Stimulated activated CD4-positive, alpha-beta T cell treated with anti-CD3 and anti-CD28 coated beads, Interleukin-1b, Interleukin-23, amount 100 ng/mL, for 24 hours (primary cell): ENCODE data around the gene NTN4.
"Not testable (repeated sequence)": the region's sequence is repeated elsewhere in the genome, so short reads cannot be mapped to it uniquely, and the experiment has no call there.

Experiments
- DNase-seq, 4 experiments: peaks; one replicate each; pipeline ENCODE4 v3.0.0-alpha.2; 2020; ENCODE audit warnings: low read depth in 4 of 4, low spot score in 1 of 4

The NTN4 gene

GRCh38 chr12:95790033-95790916 lies at the start of gene NTN4:
TSS of gene NTN4 (minus strand) at chr12:95790764. CDS start at chr12:95790309, 455 bp downstream.
- no peak for DNase-seq

- no peak for DNase-seq
These were observed 47.6 kb upstream of the NTN4 start for GRCh38 chr12:95838125-95838524.

GRCh38 chr12:95837240-95838038 lies 46.9 kb upstream of the NTN4 start:
- DNase-seq: no peak

GRCh38 chr12:95836630-95837239 lies 46.2 kb upstream of the NTN4 start:
- DNase-seq: no peak

- no peak for DNase-seq
These were observed 45.6 kb upstream of the NTN4 start for GRCh38 chr12:95836185-95836609.

- DNase-seq: no peak
These were observed 44.0 kb upstream of the NTN4 start for GRCh38 chr12:95834572-95834971.

- DNase-seq: no peak
These were observed 39.9 kb upstream of the NTN4 start for GRCh38 chr12:95830335-95831089.

- no peak for DNase-seq
These were observed 38.8 kb upstream of the NTN4 start for GRCh38 chr12:95829395-95829794.

- DNase-seq: no peak
These were observed 29.6 kb upstream of the NTN4 start for GRCh38 chr12:95820096-95820703.

- no peak for DNase-seq
These were observed 25.2 kb upstream of the NTN4 start for GRCh38 chr12:95815632-95816212.

GRCh38 chr12:95812155-95812554 lies 21.6 kb upstream of the NTN4 start:
- not testable (repeated sequence) for DNase-seq

GRCh38 chr12:95810411-95810810 lies 19.8 kb upstream of the NTN4 start:
- no peak for DNase-seq

GRCh38 chr12:95809000-95809680 lies 18.6 kb upstream of the NTN4 start:
- DNase-seq: no peak

- no peak for DNase-seq
These were observed 17.6 kb upstream of the NTN4 start for GRCh38 chr12:95808146-95808545.

GRCh38 chr12:95805864-95806671 lies 15.5 kb upstream of the NTN4 start:
- no peak for DNase-seq

- no peak for DNase-seq
These were observed 13.7 kb upstream of the NTN4 start for GRCh38 chr12:95804291-95804690.

- no peak for DNase-seq
These were observed 13.3 kb upstream of the NTN4 start for GRCh38 chr12:95803817-95804216.

- no peak for DNase-seq
These were observed 12.1 kb upstream of the NTN4 start for GRCh38 chr12:95802482-95803270.
